Neutrophil (primary cell): Measurements from ENCODE around the gene OTX2.

ENCODE experiments used
- H3K27ac ChIP-seq: fragments of 200-600 bp; sonication (generic); 2 replicates; pipeline ENCODE4 v1.5.1; 2016; ENCODE audit warnings: mild to moderate bottlenecking, moderate library complexity
- H3K27me3 ChIP-seq: fragments of 200-600 bp; sonication (generic); 2 replicates; pipeline ENCODE4 v1.6.0; 2016; ENCODE audit warnings: mild to moderate bottlenecking
- H3K36me3 ChIP-seq: fragments of 200-600 bp; sonication (generic); 2 replicates; pipeline ENCODE4 v1.5.1; 2017
- H3K4me1 ChIP-seq, 2 experiments: fragments of 200-600 bp in 1 of 2; sonication (generic) in 1 of 2; 1 replicate in 1 of 2; 2 replicates in 1 of 2; pipeline versions ENCODE4 v1.5.1 to v1.6.1; 2013 to 2016; ENCODE audit warnings: low read depth in 1 of 2, low read length in 1 of 2, mild to moderate bottlenecking in 1 of 2, moderate library complexity in 1 of 2; ENCODE audit not compliant: control insufficient read depth in 1 of 2, insufficient read depth in 1 of 2
- H3K4me3 ChIP-seq, 2 experiments: fragments of 200-600 bp in 1 of 2; sonication (generic) in 1 of 2; 1 replicate in 1 of 2; 2 replicates in 1 of 2; pipeline ENCODE4 v1.5.1; 2013 to 2016; ENCODE audit warnings: low read depth in 1 of 2, low read length in 1 of 2, mild to moderate bottlenecking in 1 of 2, moderate library complexity in 1 of 2
- H3K9me3 ChIP-seq: fragments of 200-600 bp; sonication (generic); 2 replicates; pipeline ENCODE4 v1.5.1; 2016
- CTCF ChIP-seq: fragments of 200-600 bp; sonication (generic); IDR thresholded peaks from 2 replicates; pipeline ENCODE4 v1.5.1; 2016; ENCODE audit warnings: antibody characterized with exemption

The OTX2 gene

GRCh38 chr14:56807386-56808109 is 2.7 kb downstream of the OTX2 start:
- Histone ChIP-seq H3K27ac (no peak overlapping the region), H3K4me1 (no peaks in the 10 kb centered on the region), H3K9me3 (no peaks in the 10 kb centered on the region), H3K4me3 (no peak overlapping the region), H3K27me3 (peaks cover 100% of the 10 kb centered on the region), H3K36me3 (no peaks in the 10 kb centered on the region)
- TF ChIP-seq CTCF: no peak

DNA sequence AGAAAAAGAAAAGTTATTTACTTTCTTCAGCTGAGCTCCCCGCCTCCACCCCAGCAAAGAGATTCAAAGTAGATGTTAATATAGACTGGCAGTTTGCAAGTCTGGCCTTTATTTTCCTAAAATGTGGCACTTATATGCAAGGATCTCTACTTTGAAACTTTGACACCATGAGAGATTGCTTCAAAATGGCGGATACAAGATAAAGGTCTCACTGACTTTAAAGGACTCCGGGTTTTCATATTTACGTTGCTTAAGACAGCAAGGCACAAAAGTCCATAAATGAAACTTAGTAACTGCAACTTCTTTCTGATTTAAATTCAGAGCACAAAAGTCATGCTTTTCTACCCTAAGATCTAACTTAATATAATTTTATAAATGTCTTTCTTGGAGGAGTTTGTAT is 3.5 kb downstream of the OTX2 start:
- H3K27me3 ChIP-seq: peaks cover 100% of the 10 kb centered on the region
- H3K4me1 ChIP-seq: no peaks in the 10 kb centered on the region
- no peak overlapping the region for H3K27ac ChIP-seq
- no peak overlapping the region for H3K4me3 ChIP-seq
- no peak for TF ChIP-seq CTCF
- H3K36me3 ChIP-seq: no peaks in the 10 kb centered on the region
- no peaks in the 10 kb centered on the region for H3K9me3 ChIP-seq

DNA sequence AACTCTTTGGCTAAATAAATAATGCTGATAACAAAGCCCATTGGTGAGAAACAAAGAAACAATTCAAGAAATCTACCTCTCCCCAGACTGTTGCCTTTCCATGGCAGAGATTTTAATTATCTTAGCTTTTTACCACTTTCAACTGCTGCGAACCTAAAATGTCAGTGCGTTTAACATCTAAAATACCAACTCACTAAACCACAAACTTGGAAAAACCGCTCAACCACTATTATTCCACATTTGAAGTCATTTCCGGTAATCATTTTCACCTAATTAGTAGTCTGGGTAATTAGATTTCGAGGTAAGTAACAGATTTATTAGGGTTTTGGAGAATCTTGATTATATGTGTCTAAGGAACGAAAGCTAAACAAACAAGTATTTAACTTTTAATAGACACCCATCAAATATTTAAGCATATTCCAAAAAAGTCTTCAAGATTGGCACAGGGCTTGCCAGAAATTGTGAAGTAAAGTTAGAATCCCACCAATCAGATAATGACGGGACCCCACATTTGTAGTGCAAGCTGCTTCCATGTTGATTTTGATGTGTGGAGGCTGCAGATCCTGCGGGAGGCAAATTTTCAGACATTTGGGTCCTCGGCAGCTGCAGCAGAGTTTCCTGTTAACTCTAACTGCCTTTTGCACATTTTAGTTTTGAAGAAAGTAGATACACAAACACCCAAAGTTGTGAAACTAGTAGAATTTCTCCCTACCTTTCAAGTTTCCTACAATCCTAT is 4.1 kb downstream of the OTX2 start:
- Histone ChIP-seq H3K4me3 (no peak overlapping the region), H3K27me3 (peaks cover 100% of the 10 kb centered on the region), H3K36me3 (no peaks in the 10 kb centered on the region), H3K4me1 (no peaks in the 10 kb centered on the region), H3K27ac (no peak overlapping the region), H3K9me3 (no peaks in the 10 kb centered on the region)
- TF ChIP-seq CTCF: no peak

- Histone ChIP-seq H3K27me3 (peaks cover 100% of the 10 kb centered on the region), H3K36me3 (no peaks in the 10 kb centered on the region), H3K9me3 (no peaks in the 10 kb centered on the region), H3K27ac (no peak overlapping the region), H3K4me1 (no peaks in the 10 kb centered on the region), H3K4me3 (no peak overlapping the region)
- no peak for TF ChIP-seq CTCF
Measured at GRCh38 chr14:56805201-56805991, 4.9 kb downstream of the OTX2 start.

- H3K27me3 ChIP-seq: peaks cover 100% of the 10 kb centered on the region
- no peak overlapping the region for H3K27ac ChIP-seq
- no peaks in the 10 kb centered on the region for H3K4me1 ChIP-seq
- H3K36me3 ChIP-seq: no peaks in the 10 kb centered on the region
- H3K9me3 ChIP-seq: no peaks in the 10 kb centered on the region
- TF ChIP-seq CTCF: no peak
- no peak overlapping the region for H3K4me3 ChIP-seq
Measured at GRCh38 chr14:56803816-56804535, 6.3 kb downstream of the OTX2 start.
